MG63 (cell line): ENCODE measurements around the gene YAP1. TPM values are rescaled to one million over a fixed set of nuclear protein-coding genes. Genes with fewer than 3 reads are reported as not detected.

ENCODE experiments used
- DNase-seq: peaks from one replicate; pipeline ENCODE4 v3.0.0-alpha.2; 2020
- H3K27me3 ChIP-seq: fragments of 250-450 bp; sonication (Bioruptor Pico); 2 replicates; pipeline ENCODE4 v1.5.1; 2020; ENCODE audit warnings: mild to moderate bottlenecking, moderate library complexity
- H3K36me3 ChIP-seq: fragments of 250-450 bp; sonication (Bioruptor Pico); 2 replicates; pipeline ENCODE4 v1.5.1; 2020; ENCODE audit warnings: mild to moderate bottlenecking, moderate library complexity
- H3K4me3 ChIP-seq: fragments of 250-450 bp; sonication (Bioruptor Pico); 2 replicates; pipeline ENCODE4 v1.5.1; 2020; ENCODE audit warnings: mild to moderate bottlenecking, moderate library complexity
- H3K9me3 ChIP-seq: fragments of 250-450 bp; sonication (Bioruptor Pico); 2 replicates; pipeline ENCODE4 v1.5.1; 2020; ENCODE audit warnings: mild to moderate bottlenecking, moderate library complexity
- total RNA-seq: library from RNA; depleted of rRNA; stranded (reverse); fragments of >200 nt; shearing (Covaris generic); gene quantifications from 2 replicates; pipeline ENCODE4 v1.2.3, GENCODE V29; 2014; ENCODE audit warnings: low replicate concordance

YAP1 gene
- total RNA-seq, 1 experiment from 2014 or later = 28.6 TPM

DNA sequence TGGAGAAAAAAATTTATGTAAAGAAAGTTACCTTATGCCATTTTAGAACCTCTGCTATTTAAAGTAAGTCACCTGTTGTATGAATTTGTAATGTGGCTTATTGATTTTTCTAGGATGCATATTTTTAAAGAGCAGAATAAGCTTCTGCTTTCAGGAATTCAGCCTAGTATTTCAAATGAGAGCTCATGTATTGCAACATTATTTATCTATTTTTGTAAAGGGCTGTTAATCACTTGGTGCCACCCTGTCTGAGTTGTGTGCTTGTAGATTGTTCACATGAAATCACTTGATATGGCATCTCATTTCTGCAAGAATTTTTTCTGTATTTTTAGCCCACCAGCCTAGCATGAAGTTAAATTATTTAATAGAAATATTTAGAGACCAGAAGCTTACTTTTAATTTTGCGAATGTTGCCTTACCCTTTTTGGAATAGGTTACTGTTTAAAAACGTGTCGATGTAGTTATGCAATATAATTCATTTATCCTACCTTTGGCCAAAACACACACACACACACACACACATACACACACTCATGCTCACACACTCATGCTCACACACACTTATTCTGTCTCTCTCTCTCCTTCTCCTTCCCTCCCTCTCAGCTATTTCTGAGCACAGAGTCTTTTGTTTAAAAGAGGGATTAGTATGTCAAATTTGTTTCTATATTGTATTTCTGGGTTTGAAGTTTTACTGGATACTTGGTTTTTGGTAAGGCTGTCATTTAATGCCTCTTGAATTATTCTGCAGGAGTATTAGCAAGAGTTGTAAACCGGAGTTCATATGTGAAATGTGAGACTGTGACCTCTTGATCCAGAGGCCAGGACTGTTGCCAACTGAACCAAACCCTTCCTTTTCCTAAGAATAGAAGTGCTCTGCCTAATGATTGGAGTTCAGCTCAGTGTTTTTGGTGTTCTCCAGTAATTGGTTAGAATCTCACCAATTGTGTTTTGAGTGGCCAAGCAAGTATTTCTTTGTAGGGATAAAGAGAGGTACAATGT lies 34.4 kb downstream of the YAP1 start:
- Histone ChIP-seq H3K4me3 (no peak overlapping the region), H3K27me3 (no peaks in the 10 kb centered on the region), H3K9me3 (no peaks in the 10 kb centered on the region), H3K36me3 (peaks cover 2% of the 10 kb centered on the region; the same call in 1 of the 2 replicates)
- DNase-seq = peak; percentile 65

DNA sequence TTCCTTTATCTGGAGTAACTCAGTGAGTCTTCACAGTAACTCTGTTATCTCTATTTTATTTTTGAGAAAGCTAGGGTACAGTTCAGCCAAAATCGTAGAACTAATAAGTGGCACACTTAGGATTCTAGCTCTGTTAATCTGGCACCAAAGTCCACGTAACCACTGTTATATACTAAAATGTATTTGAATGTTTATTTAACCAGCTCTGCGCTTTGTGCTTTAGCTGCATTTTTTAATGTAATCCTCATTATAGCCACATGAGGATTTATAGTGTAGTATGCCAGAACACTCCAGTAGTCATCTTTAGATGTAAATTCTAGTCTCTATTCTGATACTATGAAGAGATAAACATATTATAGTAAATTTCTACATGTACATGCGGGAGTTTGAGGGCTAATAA lies 36.8 kb downstream of the YAP1 start:
- no peak for DNase-seq
- Histone ChIP-seq H3K27me3 (no peaks in the 10 kb centered on the region), H3K4me3 (no peak overlapping the region), H3K9me3 (0 out of 2 replicates have a peak, but pooled peaks cover 2% of the 10 kb centered on the region), H3K36me3 (peaks cover 3% of the 10 kb centered on the region)

DNA sequence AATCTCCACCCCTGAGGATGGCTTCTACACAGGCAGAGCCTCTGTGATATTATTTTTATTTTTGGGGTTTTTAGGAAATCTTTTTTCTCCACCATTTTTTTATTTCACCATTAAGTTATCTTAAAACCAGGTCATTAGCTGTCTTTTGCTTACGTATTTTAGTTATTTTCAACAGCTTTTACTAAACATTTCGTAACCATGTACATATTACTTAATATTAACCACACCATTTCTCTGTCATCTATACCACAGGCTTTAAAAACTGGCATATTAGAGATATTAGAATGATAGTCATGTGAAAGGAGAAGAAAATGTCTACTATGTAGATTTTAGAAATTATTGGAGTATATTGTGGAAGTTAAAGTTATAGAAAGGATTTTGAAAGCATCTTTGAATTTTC lies 37.4 kb downstream of the YAP1 start:
- no peak for DNase-seq
- H3K4me3 ChIP-seq = no peak overlapping the region
- H3K27me3 ChIP-seq = no peaks in the 10 kb centered on the region
- H3K36me3 ChIP-seq = peaks cover 5% of the 10 kb centered on the region
- H3K9me3 ChIP-seq = 0 out of 2 replicates have a peak, but pooled peaks cover 2% of the 10 kb centered on the region

DNA sequence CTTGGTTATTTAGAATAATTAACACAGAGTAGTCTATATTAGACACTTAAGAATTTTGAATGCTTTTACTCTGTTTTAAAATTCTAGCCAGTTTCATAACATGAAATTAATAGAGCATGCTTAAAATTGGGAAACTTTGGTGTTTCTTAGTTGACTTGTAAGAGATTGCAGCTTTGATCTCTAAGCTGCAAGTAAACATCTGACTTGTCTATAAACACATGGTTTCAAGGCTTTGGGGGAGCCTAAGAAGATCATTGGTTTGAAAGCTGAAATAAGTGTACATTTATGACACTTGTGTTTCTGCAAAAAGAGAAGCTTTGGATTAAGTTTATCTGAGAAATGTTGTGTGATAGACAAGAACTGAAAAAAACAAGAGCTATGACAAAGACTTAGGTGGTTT lies 37.8 kb downstream of the YAP1 start:
- Histone ChIP-seq H3K27me3 (no peaks in the 10 kb centered on the region), H3K4me3 (no peak overlapping the region), H3K36me3 (peaks cover 4% of the 10 kb centered on the region), H3K9me3 (0 out of 2 replicates have a peak, but pooled peaks cover 2% of the 10 kb centered on the region)
- DNase-seq = no peak

DNA sequence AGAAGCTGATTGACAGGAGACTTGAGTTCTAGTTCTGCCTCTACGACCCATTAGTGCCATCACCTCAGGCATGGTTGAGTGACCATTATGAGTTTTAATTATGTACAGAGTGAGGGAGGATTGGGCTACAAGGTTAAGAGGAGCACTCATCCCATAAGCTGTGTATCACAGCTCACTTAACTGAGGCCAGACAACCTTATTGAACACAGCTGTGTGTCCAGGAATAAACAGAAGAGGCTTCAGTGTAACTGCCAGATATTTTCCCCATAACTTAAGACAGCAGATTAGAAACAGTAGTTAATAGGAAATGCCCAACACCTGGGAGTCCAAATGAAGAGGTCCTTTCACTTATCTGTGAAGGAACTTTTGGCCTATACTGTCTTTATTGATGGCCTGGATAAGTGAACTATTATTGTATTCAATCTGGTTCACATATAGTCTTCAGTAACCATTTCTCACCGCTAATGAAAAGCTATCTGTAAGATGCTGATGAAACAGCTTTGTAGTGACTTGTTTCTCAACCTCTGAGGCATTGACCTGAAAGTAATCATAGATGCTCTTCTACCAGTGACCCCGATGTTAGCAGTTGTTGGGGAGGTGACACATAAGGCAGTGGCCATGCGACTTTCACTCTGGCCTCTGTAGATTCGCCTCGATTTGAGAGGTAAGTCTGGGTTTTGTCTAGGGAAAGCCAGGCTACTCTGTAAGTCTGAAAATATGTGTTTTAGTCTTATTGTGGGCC lies 41.7 kb downstream of the YAP1 start:
- Histone ChIP-seq H3K4me3 (no peak overlapping the region), H3K36me3 (peaks cover 3% of the 10 kb centered on the region; the same call in 1 of the 2 replicates), H3K9me3 (0 out of 2 replicates have a peak, but pooled peaks cover 2% of the 10 kb centered on the region), H3K27me3 (no peaks in the 10 kb centered on the region)
- DNase-seq = no peak

DNA sequence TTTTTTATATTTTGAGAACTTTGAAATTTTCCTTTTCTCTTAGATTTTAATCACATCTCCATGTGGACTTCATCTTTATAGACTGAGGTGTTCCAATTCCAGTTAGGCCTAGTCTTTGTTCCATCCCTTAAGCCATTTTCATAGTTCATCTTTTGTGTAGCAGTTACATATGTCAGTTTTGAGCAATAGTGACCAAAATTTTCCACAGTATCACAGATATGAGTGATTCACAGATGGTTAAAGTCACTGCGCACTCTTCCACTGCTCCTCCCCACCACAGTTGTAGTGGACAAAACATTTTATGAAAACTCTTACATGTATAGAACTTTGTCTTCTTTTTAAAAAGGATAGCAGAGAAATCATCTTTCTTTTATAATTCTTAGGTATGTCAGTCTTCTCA lies 42.8 kb downstream of the YAP1 start:
- H3K36me3 ChIP-seq = peaks cover 3% of the 10 kb centered on the region; the same call in 1 of the 2 replicates
- no peak for DNase-seq
- H3K9me3 ChIP-seq = 0 out of 2 replicates have a peak, but pooled peaks cover 2% of the 10 kb centered on the region
- no peak overlapping the region for H3K4me3 ChIP-seq
- no peaks in the 10 kb centered on the region for H3K27me3 ChIP-seq

DNA sequence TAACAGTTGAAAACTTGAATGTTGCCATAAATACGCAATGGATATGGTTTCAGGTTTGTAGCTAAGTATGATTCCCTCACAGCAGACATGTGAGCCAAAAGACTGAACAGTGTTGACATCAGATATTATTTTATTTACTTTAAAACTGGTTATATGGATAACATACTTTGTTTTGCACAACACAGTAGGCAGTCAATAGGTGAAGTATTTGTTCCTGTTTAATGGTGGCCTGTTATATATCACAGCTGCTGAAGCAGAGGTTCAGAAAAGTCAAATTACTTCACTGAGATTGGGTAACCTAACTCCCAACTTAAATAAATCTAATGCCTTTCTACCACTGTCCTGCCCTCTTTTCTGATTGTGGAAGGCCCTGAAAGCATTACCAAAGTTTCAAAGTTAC lies 44.6 kb downstream of the YAP1 start:
- peaks cover 3% of the 10 kb centered on the region; the same call in 1 of the 2 replicates for H3K36me3 ChIP-seq
- no peak overlapping the region for H3K4me3 ChIP-seq
- no peaks in the 10 kb centered on the region for H3K27me3 ChIP-seq
- 0 out of 2 replicates have a peak, but pooled peaks cover 2% of the 10 kb centered on the region for H3K9me3 ChIP-seq
- no peak for DNase-seq

DNA sequence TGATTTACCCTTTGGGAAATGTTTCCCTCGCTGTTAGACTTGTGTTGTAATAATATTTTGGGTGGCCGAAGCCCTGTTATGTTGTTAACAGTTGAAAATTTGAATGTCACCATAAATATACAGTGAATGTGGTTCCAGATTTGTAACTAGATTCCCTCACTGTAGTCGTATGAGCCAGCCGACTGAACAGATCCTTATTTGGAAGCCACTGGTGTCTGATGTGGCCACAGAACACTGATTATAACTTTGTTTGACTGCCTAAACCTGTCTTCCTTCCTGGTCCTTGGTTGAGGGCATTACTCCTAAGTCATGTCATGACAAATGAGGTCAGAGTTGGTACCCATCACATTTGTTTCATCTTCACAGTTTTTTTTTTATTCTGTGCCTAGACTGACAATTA lies 45.4 kb downstream of the YAP1 start:
- H3K9me3 ChIP-seq = 0 out of 2 replicates have a peak, but pooled peaks cover 2% of the 10 kb centered on the region
- peaks cover 3% of the 10 kb centered on the region; the same call in 1 of the 2 replicates for H3K36me3 ChIP-seq
- no peaks in the 10 kb centered on the region for H3K27me3 ChIP-seq
- no peak overlapping the region for H3K4me3 ChIP-seq
- DNase-seq = no peak

DNA sequence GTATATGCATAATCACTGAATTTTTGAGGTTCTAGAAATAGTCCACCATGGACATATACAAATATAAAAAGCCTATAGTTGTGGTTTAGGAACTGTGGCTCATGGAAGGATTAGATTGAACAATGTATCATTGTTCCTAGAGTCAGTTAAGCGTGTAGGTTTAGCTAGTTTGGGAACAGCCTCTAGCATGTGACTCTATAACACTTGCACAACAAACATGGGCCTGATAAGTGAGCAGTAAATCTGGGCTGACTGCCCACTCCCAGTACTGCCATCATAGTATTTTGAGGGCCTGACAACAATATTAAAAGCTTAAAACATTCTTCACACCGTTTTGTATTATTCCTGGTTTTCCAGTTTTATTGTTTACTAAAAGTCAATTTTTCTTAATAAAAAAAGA lies 47.0 kb downstream of the YAP1 start:
- peak; percentile 55 for DNase-seq
- H3K4me3 ChIP-seq = no peak overlapping the region
- H3K27me3 ChIP-seq = no peaks in the 10 kb centered on the region
- no peaks in the 10 kb centered on the region for H3K9me3 ChIP-seq
- H3K36me3 ChIP-seq = peaks cover under 1% of the 10 kb centered on the region

DNA sequence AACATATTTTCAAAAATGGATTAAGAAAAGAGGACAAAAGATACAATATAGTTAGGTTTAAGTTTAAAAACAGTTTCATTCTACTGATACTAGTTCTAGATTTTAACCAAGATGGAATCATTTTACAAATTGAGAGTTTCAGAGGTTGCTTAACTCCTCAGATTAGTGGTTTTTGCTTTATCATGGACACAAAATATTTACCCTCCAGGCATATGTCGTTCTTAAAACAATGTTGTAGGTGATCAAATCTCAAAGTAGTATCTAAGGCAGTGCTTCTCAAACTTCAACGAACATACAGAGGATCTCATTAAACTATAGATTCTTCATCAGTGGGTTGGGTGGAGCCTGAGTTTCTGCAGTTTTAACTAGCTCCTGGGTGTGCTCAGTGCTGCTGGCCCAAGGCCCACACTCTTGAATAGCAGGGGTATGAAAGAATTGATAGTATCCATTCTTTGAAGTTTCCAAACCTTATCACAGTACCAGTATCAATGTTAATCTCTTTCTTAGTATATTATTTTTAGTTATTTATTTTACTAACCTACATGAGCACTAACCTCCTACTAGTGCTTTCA lies 48.0 kb downstream of the YAP1 start:
- H3K9me3 ChIP-seq = no peaks in the 10 kb centered on the region
- no peak overlapping the region for H3K4me3 ChIP-seq
- no peak for DNase-seq
- peaks cover 10% of the 10 kb centered on the region for H3K36me3 ChIP-seq
- H3K27me3 ChIP-seq = no peaks in the 10 kb centered on the region

DNA sequence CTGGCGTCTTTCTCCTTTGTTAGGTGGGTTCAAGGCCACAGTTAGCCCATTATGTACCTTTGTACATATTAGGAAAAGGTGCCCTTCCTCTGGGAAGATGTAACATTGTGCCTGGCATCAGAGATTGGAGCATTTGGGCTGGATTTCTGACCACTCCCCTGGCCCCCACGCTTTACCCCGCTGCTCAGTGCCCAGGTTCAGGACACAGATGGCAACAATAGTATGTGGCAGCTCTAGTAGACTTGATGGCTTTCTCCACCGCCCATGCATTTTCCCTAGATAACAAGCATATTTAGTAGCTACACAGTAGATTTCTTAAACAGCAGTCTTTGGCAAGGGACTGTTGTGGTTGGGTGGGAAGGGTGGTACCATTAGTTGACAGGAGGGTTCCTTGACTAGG lies 53.1 kb downstream of the YAP1 start:
- H3K9me3 ChIP-seq = no peaks in the 10 kb centered on the region
- no peak for DNase-seq
- no peaks in the 10 kb centered on the region for H3K27me3 ChIP-seq
- H3K36me3 ChIP-seq = peaks cover 30% of the 10 kb centered on the region
- no peak overlapping the region for H3K4me3 ChIP-seq

DNA sequence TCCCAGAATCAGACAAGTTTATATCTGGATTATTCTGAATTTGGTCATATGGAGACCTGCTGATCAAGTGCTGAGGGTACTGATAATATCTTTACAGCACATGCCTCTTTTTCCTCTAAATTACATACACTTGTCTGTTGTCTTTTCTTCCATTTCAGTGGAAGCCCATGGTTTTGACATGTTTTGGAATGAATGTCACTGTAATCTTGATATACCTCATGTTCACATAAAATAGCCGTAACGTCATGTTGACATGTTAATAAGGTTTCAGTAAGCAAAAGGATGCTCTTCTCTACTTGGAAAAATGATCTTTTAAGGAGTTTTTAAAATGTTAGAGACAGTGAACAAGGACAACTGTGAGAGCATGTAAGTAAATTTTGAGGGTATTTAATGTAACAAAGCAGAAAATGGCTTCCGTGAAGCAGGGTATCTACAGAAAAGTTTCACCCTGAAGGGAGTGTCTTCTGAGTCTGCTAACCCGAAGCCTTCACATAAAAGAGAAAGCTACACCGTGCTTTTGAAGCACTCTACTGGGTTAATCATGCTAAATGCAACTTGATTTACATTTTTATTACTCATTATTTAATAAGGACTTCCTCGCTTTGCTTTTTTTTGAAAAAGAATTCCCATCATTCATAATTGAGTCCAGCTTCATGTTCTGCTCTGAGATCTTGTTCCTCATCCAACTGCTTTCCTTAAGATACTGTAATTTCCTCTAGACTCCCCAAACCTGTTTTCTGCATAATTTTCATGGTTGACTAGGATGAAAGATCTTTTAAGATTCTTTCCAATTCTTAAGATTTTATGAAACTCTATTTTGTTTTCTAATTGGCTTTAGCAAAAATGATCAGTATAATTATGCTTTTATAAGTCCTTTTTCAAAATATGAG lies 56.2 kb downstream of the YAP1 start:
- Histone ChIP-seq H3K27me3 (no peaks in the 10 kb centered on the region), H3K36me3 (peaks cover 30% of the 10 kb centered on the region), H3K4me3 (no peak overlapping the region), H3K9me3 (no peaks in the 10 kb centered on the region)
- no peak for DNase-seq

DNA sequence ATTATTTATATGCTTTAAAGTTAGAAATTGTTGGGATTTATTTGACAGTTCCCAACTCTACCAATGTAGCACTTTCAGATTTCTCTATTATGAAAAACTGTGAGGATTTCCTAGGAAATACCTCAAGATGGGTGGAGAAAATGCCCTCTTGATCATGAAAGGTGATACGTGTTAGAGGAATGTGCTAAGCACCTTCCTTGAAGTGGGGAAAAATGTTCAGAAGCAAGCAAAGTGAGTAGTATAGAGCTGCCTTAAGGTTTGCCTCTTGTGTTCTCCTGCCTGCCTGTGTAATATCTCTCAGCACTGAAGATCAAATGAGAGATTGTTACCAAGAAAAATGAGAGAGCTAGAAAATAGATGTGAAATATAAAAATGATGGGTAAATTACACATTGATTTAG lies 58.2 kb downstream of the YAP1 start:
- peaks cover 17% of the 10 kb centered on the region for H3K36me3 ChIP-seq
- no peak overlapping the region for H3K4me3 ChIP-seq
- H3K9me3 ChIP-seq = no peaks in the 10 kb centered on the region
- no peaks in the 10 kb centered on the region for H3K27me3 ChIP-seq
- DNase-seq = no peak

DNA sequence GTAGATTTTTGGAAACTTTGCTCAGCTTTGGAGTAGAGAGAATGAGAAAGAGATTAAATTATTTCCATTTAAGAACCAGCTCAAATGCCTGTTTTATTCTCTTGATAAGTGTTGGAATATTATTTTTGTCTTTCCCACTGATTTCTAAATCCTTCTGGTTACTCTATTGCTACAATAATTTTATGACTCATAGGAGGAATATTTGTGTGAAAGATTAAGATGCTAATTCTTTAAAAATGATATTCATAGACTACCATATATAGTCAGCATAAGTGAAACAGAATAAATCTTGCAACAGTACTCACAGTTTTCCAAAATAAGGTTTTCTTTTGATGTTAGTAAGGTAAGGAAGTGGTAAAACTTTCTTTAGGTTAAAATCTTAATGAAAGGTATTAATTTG lies 60.9 kb downstream of the YAP1 start:
- H3K27me3 ChIP-seq = no peaks in the 10 kb centered on the region
- no peak overlapping the region for H3K4me3 ChIP-seq
- H3K36me3 ChIP-seq = peaks cover 20% of the 10 kb centered on the region
- H3K9me3 ChIP-seq = no peaks in the 10 kb centered on the region
- DNase-seq = no peak

DNA sequence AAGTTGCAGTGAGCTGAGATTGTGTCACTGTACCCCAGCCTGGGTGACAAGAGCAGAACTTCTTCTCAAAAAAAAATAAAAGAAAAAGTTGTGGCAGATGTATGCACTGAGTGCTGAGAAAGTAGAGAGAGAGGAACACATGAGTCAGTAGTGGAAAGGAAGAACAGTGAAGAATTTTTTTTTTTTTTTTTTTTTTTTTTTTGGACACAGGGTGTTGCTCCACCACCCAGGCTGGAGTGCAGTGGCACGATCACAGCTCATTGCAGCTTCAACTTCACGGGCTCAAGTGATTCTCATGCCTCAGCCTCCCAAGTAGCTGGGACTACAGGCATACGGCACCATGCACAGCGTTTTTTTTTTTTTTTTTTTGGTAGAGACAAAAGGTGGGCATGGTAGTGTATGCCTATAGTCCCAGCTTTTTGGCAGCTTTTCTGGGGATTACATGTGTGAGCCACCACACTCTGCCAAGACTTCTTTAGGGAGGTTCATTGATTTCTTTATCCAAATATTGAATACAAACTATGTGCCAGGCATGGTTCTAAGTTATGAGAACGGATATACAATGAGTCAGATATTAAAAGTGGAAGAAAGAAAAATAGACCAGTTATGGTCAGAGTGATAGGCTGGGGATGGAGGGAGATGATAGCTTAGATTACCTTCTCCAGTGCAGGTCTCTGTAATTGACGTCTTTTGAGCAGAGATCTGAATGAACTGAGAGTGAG lies 62.0 kb downstream of the YAP1 start:
- no peak overlapping the region for H3K4me3 ChIP-seq
- H3K9me3 ChIP-seq = no peaks in the 10 kb centered on the region
- H3K36me3 ChIP-seq = peaks cover 19% of the 10 kb centered on the region
- peak; percentile 68 for DNase-seq
- no peaks in the 10 kb centered on the region for H3K27me3 ChIP-seq
